AG04450 (cell line): Measurements from ENCODE around the gene PKP1. TPM values are rescaled to one million over a fixed set of nuclear protein-coding genes. Genes with fewer than 3 reads are reported as not detected.

Experiments used
- CTCF ChIA-PET: fragments of 300-600, 350-600 bp; formaldehyde crosslinking; extraction: SDS; loops from one replicate; lab custom pipeline; 2022; ENCODE audit warnings: antibody characterized with exemption, inconsistent platforms; lab: Charles Lee
- POLR2A ChIA-PET: fragments of 350-600 bp; formaldehyde crosslinking; extraction: SDS; loops from one replicate; lab custom pipeline; 2021; ENCODE audit warnings: antibody characterized with exemption, inconsistent platforms; lab: Yijun Ruan, JAX
- DNase-seq: peaks from one replicate; pipeline ENCODE4 v3.0.0-alpha.2; 2011; ENCODE audit warnings: low read depth, low spot score
- H3K27ac ChIP-seq: one replicate; pipeline ENCODE4 v1.5.1; 2012; ENCODE audit warnings: low read depth, low read length, control low read depth
- H3K27me3 ChIP-seq: one replicate; pipeline ENCODE4 v1.6.0; 2012; ENCODE audit warnings: low read length; ENCODE audit not compliant: control insufficient read depth, insufficient read depth
- H3K4me3 ChIP-seq: 2 replicates; pipeline ENCODE4 v1.5.1; 2011; ENCODE audit warnings: mild to moderate bottlenecking, low read depth, low read length, control low read depth
- H3K9me3 ChIP-seq: 2 replicates; pipeline ENCODE4 v1.5.1; 2012; ENCODE audit warnings: low read length; ENCODE audit not compliant: control insufficient read depth, insufficient read depth
- CTCF ChIP-seq: IDR thresholded peaks from 2 replicates; pipeline ENCODE4 v1.5.1; 2011; ENCODE audit warnings: low read depth, low read length, control low read depth, inconsistent platforms
- polyA plus RNA-seq: library from polyadenylated mRNA; depleted of rRNA; stranded (reverse); fragments of >200 nt; gene quantifications from 2 replicates; pipeline ENCODE4 v1.2.3, GENCODE V29; 2011

The PKP1 gene
- polyA plus RNA-seq, 1 experiment, result 0.04 TPM

GRCh38 chr1:201322653-201323510, 39.6 kb downstream of the PKP1 start:
- POLR2A ChIA-PET, result no interaction called here
- Histone ChIP-seq H3K27me3 (peaks cover 33% of the 10 kb centered on the region), H3K27ac (no peak overlapping the region), H3K9me3 (no peaks in the 10 kb centered on the region; the same call in 1 of the 2 replicates), H3K4me3 (no peak overlapping the region)
- CTCF ChIA-PET, result interaction anchor here (0.6 kb wide), 1 partner anchor 15 kb away, joined by 3 read pairs; no protein-coding TSS in a partner anchor
- DNase-seq, result no peak
- no peak for TF ChIP-seq CTCF

GRCh38 chr1:201324306-201324705, 41.0 kb downstream of the PKP1 start:
- no peak overlapping the region for H3K4me3 ChIP-seq
- peaks cover 3% of the 10 kb centered on the region for H3K9me3 ChIP-seq
- H3K27me3 ChIP-seq, result peaks cover 44% of the 10 kb centered on the region
- CTCF ChIA-PET, result interaction anchor here (0.9 kb wide), 1 partner anchor 23 kb away, joined by 4 read pairs; no protein-coding TSS in a partner anchor
- H3K27ac ChIP-seq, result no peak overlapping the region
- no peak for TF ChIP-seq CTCF
- POLR2A ChIA-PET, result no interaction called here
- no peak for DNase-seq

- TF ChIP-seq CTCF, result no peak
- Histone ChIP-seq H3K4me3 (no peak overlapping the region), H3K27me3 (peaks cover 41% of the 10 kb centered on the region), H3K9me3 (peaks cover 3% of the 10 kb centered on the region), H3K27ac (no peak overlapping the region)
- DNase-seq, result no peak
- POLR2A ChIA-PET, result no interaction called here
- CTCF ChIA-PET, result no interaction called here
Measured at GRCh38 chr1:201324821-201325677, 41.7 kb downstream of the PKP1 start.

GRCh38 chr1:201325678-201326060, 42.4 kb downstream of the PKP1 start:
- no peak overlapping the region for H3K4me3 ChIP-seq
- DNase-seq, result no peak
- H3K27me3 ChIP-seq, result peaks cover 43% of the 10 kb centered on the region
- ChIA-PET POLR2A (no interaction called here), CTCF (no interaction called here)
- H3K27ac ChIP-seq, result no peak overlapping the region
- peaks cover 3% of the 10 kb centered on the region for H3K9me3 ChIP-seq
- no peak for TF ChIP-seq CTCF
